Eye (tissue), 1 donor: ENCODE results near the gene CDCA8.
"Not testable (repeated sequence)": the region's sequence is repeated elsewhere in the genome, so short reads cannot be mapped to it uniquely, and the experiment has no call there.

ENCODE experiments used
- DNase-seq: peaks from one replicate; pipeline ENCODE4 v3.0.0-alpha.2; 2015

CDCA8 gene

GRCh38 chr1:37673920-37674319, 18.4 kb upstream of the CDCA8 start:
- no peak for DNase-seq

GRCh38 chr1:37676281-37677142, 15.8 kb upstream of the CDCA8 start:
- peak; percentile 20 for DNase-seq

GRCh38 chr1:37677143-37677439, 15.2 kb upstream of the CDCA8 start:
- no peak for DNase-seq

DNA sequence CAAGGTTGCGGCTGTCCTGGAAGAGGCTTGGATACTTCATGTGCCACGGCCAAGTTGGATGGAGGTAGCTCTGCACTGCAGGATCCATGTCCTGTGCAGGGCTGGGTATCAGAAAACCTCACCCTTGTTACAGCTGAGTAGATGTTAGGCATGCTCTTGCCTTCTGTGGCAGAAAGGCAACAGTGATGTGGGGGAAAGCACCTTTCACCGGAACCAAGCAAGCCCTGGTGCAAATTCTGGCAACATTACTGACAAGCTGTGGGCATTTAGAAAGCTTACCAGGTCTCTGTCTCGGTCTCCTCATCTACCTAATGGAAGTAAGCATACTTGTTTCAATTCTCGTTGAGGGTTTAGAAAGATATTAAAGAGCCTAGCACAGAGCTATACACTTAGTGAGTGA, 14.5 kb upstream of the CDCA8 start:
- no peak for DNase-seq

GRCh38 chr1:37680933-37681332, 11.4 kb upstream of the CDCA8 start:
- DNase-seq: no peak

DNA sequence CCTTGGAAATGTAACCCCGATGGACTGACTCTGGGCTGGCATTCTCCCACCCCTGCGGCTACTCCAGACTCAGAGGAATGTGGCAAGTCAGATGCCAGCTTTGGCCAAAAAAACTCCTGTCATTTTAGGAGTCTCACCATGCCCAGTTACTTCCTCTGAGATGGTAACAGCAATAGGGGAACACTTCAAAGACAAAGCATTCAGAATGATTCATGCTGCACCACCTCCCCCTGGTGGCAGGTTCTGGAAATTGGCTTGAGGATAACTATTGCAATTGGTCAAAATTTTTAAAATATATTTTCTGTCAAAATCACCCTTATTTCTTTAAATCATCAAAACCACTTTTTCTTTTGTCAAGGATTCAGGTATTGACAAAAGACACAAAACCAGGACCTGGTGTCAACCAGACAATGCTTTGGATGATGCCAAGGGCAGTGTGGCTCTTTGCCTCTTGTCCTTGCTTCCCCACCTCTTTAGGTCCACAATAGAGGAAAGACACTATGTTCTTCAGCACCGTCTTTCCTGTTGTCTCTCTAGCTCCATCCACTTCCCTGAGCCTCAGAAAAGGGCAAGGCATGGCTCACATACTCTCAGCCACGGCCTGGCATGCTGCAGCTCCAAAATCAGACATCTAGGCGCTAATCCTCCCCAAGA, 9.9 kb upstream of the CDCA8 start:
- DNase-seq: peak; percentile 89

- DNase-seq: not testable (repeated sequence)
Observed at GRCh38 chr1:37684182-37684581, 8.1 kb upstream of the CDCA8 start.

DNA sequence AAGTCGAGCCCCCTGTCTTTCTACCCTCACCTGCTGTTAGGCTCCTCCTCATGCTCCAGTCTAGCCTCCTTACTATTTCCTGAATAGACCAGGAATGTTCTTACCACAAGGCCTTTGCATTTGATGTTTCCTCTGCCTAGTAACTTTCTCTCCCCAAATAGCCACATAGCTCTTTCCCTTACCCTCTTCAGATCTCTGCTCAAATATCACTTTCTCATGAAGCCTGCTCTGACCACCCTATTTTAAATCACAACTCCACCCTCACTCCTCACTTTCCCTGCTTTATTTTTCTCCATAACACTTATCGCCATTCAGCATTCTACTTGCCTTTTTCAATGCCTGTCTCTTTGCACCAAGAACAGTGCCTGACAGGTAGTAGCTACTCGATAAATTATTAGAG, 6.6 kb upstream of the CDCA8 start:
- no peak for DNase-seq

DNA sequence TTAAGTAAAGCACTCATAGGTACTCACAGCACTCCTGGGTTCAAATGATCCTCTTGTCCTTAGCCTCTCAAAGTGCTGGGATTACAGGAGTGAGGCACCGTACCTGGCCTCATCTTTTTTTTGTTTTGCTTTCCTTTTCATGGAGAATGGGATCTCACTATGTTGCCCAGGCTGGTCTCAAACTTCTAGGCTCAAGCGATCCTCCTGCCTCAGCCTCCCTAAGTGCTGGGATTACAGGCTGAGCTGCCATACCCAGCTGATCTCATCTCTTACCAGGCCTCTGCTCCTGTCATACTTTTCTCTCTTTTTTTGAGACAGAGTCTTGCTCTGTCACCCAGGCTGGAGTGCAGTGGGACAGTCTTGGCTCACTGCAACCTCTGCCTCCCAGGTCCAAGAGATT, 4.6 kb upstream of the CDCA8 start:
- not testable (repeated sequence) for DNase-seq

DNA sequence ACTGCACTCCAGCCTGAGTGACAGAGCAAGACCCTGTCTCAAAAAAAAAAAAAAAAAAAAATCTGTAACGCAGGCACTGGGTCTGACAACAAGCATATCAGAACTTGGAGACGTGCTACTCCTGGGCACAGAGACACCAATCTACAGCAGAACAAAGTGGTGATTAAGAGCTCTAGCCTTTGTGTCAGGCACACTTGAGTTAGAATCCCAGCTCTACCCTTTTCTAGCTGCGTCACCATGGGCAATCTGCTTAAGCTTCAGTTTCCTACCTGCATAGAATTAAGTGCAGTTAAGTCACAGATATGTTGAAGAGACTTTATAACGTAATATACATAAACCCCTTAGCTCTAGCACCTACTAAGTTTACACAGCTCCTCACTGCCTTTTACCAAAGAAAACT, 3.4 kb upstream of the CDCA8 start:
- DNase-seq: no peak

- no peak for DNase-seq
Observed at GRCh38 chr1:37691497-37692077, 729 bp upstream of the CDCA8 start.

DNA sequence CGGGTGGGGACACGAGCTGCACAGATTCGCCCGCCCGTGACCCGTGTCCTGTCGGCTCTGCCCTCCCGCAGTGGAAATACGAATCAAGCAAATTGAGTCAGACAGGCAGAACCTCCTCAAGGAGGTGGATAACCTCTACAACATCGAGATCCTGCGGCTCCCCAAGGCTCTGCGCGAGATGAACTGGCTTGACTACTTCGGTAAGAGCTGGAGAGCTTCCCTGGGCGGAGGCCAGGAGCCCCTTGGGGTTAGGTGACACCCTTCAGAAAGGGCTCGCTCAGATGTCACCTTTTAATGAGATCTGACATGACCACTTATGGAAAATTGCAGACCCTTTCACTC, 489 bp downstream of the CDCA8 start:
- peak; percentile 50 for DNase-seq

DNA sequence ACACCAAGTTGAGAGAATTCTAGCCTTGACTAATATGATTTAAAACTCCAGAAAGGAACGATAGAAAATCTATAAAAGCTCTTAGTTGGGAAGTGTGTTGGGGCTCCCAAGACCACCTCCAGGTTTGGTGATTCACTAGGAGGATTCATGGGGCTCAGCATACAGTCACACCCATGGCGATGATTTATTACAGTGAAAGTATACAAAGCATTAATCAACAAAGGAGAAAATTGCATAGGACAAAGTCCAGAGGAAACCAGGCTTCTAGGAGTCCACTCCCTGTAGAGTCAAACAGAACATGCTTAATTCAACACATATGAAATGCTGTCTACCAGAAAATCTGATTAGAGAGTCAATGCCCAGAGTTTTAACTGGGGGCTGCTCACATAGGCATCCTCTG, 4.8 kb downstream of the CDCA8 start:
- no peak for DNase-seq

DNA sequence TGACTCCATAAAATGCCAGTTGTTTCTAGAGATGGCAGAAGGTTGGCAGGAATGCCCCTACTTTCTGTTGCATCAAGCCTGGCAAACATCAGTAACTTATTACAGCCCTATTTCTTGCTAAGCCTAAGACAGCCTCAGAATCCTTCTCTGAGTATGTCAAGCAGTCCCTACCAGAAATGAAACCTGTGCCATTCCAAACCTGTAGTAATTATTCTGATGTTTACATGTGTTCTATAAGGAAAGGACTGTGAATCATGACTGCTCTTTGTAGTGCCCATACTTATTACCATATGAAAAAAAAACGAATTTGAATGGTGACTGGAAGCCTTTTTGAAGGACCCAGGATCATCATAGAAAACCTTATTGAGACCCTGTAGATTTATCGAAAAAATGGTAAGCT, 5.4 kb downstream of the CDCA8 start:
- DNase-seq: no peak

DNA sequence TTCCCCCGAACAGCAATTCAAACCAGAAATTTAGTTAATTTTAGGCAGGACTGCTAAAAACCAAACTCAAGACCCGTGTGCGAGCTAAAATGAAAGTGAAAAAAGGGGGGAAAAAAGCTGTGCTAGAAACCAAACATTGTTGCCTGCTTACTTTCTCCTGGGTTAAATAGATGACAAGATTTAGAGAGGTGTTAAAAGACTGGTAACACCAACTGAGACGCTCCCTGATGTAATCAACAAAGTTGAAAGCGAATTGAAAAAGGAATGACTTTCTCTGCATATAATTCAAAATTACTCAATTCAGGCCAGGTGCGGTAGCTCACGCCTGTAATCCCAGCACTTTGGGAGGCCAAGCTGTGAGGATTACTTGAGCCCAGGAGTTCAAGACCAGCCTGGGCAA, 6.8 kb downstream of the CDCA8 start:
- DNase-seq: no peak

DNA sequence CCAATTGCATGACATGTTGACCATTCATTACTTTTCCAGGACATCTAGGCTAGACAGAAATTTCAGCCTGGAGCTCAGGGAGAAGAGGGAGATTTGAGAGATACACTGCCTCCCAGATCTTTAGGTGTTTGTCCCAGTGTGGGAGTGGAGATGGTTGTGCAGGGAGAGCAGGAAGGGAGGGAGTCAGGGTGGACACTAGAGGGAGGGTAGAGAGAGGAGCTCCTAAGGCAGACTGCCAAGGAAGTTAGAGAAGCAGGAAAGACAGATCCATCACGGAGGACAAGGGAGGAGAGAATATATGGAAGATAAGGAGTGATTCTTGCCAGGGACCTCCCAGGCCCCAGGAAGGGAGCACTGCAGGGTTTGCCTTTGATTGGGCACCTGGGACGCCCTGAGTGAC, 8.7 kb downstream of the CDCA8 start:
- DNase-seq: no peak

DNA sequence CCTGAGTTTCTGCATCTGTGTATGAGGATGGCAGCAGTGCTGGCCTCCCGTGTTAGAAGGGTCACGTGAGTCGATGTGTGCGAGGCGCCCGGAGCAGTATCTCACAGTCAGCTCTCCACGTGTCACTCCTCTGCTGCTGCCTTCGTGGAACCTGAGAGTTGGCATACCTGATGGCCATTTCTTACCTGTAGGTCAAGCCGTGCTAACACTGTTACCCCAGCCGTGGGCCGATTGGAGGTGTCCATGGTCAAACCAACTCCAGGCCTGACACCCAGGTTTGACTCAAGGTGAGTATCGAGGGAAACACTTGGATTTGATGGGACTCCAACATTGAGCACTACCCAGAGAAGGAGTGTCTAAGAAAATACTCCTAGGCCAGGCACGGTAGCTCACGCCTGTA, 10.7 kb downstream of the CDCA8 start:
- no peak for DNase-seq

DNA sequence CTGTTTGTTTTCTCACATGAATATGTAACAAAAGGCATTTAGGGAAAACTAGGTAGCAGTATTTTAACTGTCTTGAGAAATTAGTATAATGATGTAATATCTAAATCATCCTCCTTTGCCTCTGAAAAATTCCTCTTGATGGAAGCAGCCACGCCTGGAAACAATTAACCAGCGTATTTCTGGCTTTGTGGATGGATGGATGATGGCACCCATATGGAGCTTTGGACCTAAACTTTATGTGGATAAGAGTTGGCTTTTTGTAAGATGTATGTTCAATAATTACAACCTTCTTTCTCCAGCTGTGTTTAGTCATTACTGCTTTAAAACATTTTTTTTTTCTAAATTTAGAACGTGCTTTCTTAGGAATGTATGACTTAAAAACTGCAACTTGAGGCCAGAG, 12.7 kb downstream of the CDCA8 start:
- DNase-seq: no peak

DNA sequence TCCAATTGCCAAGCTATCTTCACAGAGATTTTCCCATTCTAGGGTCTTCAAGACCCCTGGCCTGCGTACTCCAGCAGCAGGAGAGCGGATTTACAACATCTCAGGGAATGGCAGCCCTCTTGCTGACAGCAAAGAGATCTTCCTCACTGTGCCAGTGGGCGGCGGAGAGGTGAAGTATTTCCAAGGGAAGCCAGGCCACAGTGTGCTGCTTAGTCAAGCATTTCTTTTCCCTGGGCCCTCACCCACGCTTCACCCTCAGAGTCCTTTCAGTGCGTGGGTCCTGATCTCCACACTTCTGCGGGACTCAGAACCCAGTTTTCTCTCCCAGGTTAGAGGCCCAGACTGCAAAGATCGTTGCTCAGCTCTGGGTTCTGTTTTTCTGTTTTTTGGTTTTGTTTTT, 13.1 kb downstream of the CDCA8 start:
- no peak for DNase-seq

DNA sequence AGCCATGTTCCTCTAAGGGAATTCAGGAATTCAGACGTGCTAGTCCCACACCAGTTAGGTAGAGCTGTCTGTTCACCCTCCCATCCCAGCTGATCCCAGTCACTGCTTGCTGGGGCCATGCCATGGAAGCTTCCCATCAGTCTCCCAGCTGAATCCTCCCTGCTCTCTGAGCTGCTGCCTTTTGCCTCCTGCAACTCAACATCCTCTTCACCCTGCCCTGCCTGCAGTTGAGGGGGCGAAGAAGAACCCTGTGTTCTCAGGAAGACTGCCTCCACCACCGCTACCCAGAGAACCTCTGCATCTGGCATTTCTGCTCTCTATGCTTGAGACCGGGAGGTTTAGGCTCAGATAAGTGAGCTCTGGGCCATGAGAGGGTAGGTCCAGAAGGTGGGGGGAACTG, 16.2 kb downstream of the CDCA8 start:
- DNase-seq: no peak

DNA sequence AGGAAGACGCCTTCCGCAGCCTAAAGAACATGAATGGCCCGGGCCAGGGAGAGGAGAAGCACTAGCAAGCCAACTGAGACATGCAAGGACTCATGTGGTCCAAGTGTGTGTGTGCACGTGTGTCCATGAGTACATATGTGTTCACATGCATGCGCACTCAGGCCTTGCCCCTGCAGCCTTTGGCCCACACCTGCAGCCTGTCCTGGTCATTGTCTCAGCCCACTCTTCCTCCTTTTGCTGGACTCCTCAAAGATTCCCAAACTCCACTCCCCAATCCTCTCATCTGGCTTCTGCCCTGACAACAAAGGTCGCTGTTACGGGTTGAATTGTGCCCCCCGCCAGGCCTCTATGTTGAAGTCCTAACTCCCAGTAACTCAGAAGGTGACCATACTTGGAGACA, 21.9 kb downstream of the CDCA8 start:
- DNase-seq: no peak

- DNase-seq: no peak
Observed at GRCh38 chr1:37714689-37715088, 22.4 kb downstream of the CDCA8 start.

DNA sequence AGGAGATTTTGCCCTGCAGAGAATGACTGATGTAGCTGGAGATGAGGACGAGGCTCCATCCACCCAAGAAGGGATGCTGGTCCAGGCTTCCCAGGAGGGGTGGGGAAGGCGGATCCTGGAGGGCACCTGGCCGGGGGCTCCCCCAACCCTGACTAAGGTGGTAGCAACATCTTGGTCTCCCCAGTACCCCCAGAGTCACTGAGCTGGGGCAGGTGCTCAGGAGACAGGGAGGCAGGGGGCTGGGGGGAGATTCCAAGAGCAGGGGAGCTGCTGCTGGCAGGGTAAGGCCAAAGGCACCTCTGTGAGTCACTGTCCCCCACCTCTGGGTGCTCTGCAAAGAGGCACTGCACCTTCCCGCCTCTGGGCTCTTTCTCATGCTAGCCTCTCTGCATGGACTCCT, 24.0 kb downstream of the CDCA8 start:
- DNase-seq: no peak

DNA sequence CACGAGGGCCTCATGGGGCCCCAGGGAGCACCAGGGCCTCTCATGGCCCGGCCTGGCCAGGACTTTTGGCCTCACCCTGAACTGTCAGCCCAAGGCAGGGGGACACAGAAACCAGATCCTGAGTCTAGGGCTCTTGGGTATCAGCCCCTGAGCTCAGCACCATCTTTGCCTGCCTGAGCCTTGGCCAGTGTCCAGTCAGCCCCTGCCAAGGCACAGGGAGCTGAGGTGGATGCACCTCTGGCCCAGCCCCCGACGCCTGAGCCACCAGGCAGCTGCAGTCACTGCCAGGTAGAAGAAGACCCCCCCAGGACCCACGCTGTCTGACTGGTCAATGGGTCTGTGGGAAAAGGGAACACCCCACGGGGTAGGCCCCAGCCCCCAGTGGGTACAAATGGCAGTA, 25.3 kb downstream of the CDCA8 start:
- DNase-seq: no peak
